Transverse colon (tissue), 3 donors: ENCODE measurements around the gene ARHGEF7.

Source experiments
- EP300 ChIP-seq: sonication (generic); formaldehyde crosslinking; IDR thresholded peaks from one replicate; pipeline ENCODE4 v1.6.1; 2017; ENCODE audit warnings: antibody characterized with exemption, low read depth
- POLR2A ChIP-seq: fragments of 450-650 bp; IDR thresholded peaks from one replicate; pipeline ENCODE4 v1.6.1; 2016; ENCODE audit warnings: antibody characterized with exemption, mild to moderate bottlenecking, moderate library complexity
- TF ChIP-seq, protein P1 (sequence below), 5 experiments: fragments of 200-600 bp in 3 of 5; fragments of 450-650 bp in 2 of 5; sonication (generic) in 3 of 5; IDR thresholded peaks; 1 replicate in 2 of 5; 2 replicates in 3 of 5; pipeline ENCODE4 v1.5.1; 2016 to 2017; ENCODE audit warnings: antibody characterized with exemption in 5 of 5, inconsistent platforms in 3 of 5, mild to moderate bottlenecking in 2 of 5, moderate library complexity in 1 of 5

DNA sequence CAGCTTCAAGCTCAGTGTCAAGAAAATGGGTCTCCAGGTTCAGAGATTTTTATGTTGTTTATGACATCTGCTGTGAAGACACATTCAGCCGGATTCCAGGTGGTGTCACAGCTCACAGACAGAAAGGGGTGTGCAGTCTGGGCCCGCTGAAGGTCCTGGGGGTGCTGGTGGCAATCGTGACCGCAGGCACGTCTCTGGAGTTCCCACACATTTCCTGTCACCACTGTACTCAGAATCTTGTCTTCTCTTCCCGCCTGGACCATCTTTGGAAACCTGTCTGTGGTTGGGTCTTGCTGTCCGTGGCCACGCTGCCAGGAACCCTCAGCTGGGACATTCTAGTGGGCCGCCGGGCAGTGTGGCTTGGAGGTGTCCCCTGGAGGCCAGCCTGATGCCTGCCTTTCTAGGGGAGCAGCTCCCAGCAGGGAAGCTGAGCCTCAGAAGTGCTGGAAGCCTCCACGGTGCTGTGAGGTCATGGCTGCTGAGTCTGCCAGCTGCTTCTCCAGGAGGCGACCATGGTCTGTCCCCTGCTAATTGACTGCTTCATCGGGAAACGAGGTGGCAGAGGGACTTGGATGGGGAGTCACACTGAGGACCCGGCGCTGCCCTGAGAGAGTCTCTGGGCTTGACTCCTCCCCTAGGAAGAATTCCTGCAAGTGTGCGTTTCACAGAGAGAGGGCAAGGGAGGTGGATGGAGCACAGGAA, 209.0 kb downstream of the ARHGEF7 start:
- TF ChIP-seq EP300, result no peak
- TF ChIP-seq, protein P1, sequence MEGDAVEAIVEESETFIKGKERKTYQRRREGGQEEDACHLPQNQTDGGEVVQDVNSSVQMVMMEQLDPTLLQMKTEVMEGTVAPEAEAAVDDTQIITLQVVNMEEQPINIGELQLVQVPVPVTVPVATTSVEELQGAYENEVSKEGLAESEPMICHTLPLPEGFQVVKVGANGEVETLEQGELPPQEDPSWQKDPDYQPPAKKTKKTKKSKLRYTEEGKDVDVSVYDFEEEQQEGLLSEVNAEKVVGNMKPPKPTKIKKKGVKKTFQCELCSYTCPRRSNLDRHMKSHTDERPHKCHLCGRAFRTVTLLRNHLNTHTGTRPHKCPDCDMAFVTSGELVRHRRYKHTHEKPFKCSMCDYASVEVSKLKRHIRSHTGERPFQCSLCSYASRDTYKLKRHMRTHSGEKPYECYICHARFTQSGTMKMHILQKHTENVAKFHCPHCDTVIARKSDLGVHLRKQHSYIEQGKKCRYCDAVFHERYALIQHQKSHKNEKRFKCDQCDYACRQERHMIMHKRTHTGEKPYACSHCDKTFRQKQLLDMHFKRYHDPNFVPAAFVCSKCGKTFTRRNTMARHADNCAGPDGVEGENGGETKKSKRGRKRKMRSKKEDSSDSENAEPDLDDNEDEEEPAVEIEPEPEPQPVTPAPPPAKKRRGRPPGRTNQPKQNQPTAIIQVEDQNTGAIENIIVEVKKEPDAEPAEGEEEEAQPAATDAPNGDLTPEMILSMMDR (IDR thresholded peaks at IDR 0.05), result no peak
- TF ChIP-seq POLR2A, result no peak
